A549 (cell line): Measurements from ENCODE around the gene NOSIP.

Source experiments
- BHLHE40 ChIP-seq: IDR thresholded peaks from 2 replicates; pipeline ENCODE4 v1.6.1; 2012; ENCODE audit warnings: low read depth, low read length, inconsistent platforms
- CEBPB ChIP-seq, 2 experiments: fragments of >200 bp in 1 of 2; sonication (Bioruptor Twin) in 1 of 2; formaldehyde crosslinking in 1 of 2; IDR thresholded peaks; 2 replicates each; pipeline ENCODE4 v1.6.1; 2012 to 2016
- CTCF ChIP-seq: fragments of >200 bp; sonication (Bioruptor Twin); formaldehyde crosslinking; IDR thresholded peaks from 3 replicates; pipeline ENCODE4 v1.5.1; 2016
- EP300 ChIP-seq, 2 experiments: fragments of >200 bp; sonication (Bioruptor Twin); formaldehyde crosslinking; IDR thresholded peaks; 2 replicates in 1 of 2; 3 replicates in 1 of 2; pipeline ENCODE4 v1.6.1; 2016 to 2017
- GATA3 ChIP-seq: IDR thresholded peaks from 2 replicates; pipeline ENCODE4 v1.6.1; 2012; ENCODE audit warnings: borderline replicate concordance
- MAFK ChIP-seq: fragments of 450-650 bp; IDR thresholded peaks from 2 replicates; pipeline ENCODE4 v1.6.1; 2014; ENCODE audit not compliant: partially characterized antibody
- POLR2A ChIP-seq: IDR thresholded peaks from 2 replicates; pipeline ENCODE4 v1.6.1; 2012; ENCODE audit warnings: mild to moderate bottlenecking, low read length
- RCOR1 ChIP-seq: fragments of 150-350 bp; IDR thresholded peaks from 2 replicates; pipeline ENCODE4 v1.6.1; 2014; ENCODE audit warnings: antibody characterized with exemption, low read length, low read depth
- SMC3 ChIP-seq: fragments of >200 bp; sonication (Bioruptor Twin); formaldehyde crosslinking; IDR thresholded peaks from 3 replicates; pipeline ENCODE4 v1.6.1; 2018; ENCODE audit warnings: inconsistent platforms
- TF ChIP-seq, protein P1 (sequence below): fragments of 200-600 bp; sonication (generic); IDR thresholded peaks from 2 replicates; pipeline ENCODE4 v1.6.1; 2016; ENCODE audit warnings: antibody characterized with exemption, mild to moderate bottlenecking, moderate library complexity

DNA sequence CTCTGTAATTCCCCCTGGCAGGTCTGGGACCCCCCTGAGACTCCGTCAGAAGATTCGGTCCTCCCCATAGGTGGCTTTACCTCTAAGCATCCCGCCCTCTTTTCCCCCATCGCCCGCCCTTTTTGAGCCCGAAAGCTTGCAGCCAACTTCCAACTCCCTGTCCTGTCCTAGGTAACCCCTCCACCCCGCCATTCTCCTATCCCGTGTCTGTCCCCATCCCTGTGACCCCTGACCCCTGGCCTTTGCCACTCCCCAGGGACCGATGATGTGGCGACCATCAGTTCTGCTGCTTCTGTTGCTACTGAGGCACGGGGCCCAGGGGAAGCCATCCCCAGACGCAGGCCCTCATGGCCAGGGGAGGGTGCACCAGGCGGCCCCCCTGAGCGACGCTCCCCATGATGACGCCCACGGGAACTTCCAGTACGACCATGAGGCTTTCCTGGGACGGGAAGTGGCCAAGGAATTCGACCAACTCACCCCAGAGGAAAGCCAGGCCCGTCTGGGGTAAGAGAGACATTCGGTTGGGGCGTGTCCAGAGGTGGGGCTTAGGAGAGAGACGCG is 52.1 kb downstream of the NOSIP start:
- TF ChIP-seq BHLHE40 (no peak), CTCF (no peak), POLR2A (no peak), CEBPB (IDR thresholded peaks at IDR 0.05) (no peak), SMC3 (no peak), GATA3 (no peak), MAFK (no peak), RCOR1 (no peak), EP300 (IDR thresholded peaks at IDR 0.05) (no peak)
- TF ChIP-seq, protein P1, sequence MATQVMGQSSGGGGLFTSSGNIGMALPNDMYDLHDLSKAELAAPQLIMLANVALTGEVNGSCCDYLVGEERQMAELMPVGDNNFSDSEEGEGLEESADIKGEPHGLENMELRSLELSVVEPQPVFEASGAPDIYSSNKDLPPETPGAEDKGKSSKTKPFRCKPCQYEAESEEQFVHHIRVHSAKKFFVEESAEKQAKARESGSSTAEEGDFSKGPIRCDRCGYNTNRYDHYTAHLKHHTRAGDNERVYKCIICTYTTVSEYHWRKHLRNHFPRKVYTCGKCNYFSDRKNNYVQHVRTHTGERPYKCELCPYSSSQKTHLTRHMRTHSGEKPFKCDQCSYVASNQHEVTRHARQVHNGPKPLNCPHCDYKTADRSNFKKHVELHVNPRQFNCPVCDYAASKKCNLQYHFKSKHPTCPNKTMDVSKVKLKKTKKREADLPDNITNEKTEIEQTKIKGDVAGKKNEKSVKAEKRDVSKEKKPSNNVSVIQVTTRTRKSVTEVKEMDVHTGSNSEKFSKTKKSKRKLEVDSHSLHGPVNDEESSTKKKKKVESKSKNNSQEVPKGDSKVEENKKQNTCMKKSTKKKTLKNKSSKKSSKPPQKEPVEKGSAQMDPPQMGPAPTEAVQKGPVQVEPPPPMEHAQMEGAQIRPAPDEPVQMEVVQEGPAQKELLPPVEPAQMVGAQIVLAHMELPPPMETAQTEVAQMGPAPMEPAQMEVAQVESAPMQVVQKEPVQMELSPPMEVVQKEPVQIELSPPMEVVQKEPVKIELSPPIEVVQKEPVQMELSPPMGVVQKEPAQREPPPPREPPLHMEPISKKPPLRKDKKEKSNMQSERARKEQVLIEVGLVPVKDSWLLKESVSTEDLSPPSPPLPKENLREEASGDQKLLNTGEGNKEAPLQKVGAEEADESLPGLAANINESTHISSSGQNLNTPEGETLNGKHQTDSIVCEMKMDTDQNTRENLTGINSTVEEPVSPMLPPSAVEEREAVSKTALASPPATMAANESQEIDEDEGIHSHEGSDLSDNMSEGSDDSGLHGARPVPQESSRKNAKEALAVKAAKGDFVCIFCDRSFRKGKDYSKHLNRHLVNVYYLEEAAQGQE = no peak
